ENCODE results near the gene THAP10.

- TF ChIP-seq CTCF (IDR thresholded peaks at IDR 0.05; ENCODE audit: borderline replicate concordance, extremely low read depth, low read length, poor library complexity, severe bottlenecking) (no peak), EZH2 (IDR thresholded peaks at IDR 0.05; ENCODE audit: borderline replicate concordance, low read depth, low read length, severe bottlenecking) (no peak)
Measured at GRCh38 chr15:70835415-70835814, 56.8 kb downstream of the THAP10 start.

Measured in DND-41 (cell line).